BJ (cell line): ENCODE data around the gene TPP2. TPM values are rescaled to one million over a fixed set of nuclear protein-coding genes. Genes with fewer than 3 reads are reported as not detected.

Source experiments
- CTCF ChIA-PET: fragments of 350-600 bp; formaldehyde crosslinking; extraction: SDS; loops from one replicate; lab custom pipeline; 2021; ENCODE audit warnings: antibody characterized with exemption, inconsistent platforms; lab: Yijun Ruan, JAX
- POLR2A ChIA-PET: fragments of 300-600 bp; sonication (Branson Sonifier 250); formaldehyde crosslinking; extraction: SDS; loops from one replicate; lab custom pipeline; 2021; ENCODE audit warnings: antibody characterized with exemption; lab: Charles Lee
- DNase-seq: peaks from one replicate; pipeline ENCODE4 v3.0.0-alpha.2; 2011; ENCODE audit warnings: low read depth
- H3K27me3 ChIP-seq: 2 replicates; pipeline ENCODE4 v1.6.0; 2011; ENCODE audit warnings: low read length; ENCODE audit not compliant: control insufficient read depth, insufficient read depth
- H3K36me3 ChIP-seq: 2 replicates; pipeline ENCODE4 v1.5.1; 2011; ENCODE audit warnings: low read length; ENCODE audit not compliant: control insufficient read depth, insufficient read depth
- H3K4me3 ChIP-seq: 2 replicates; pipeline ENCODE4 v1.5.1; 2011; ENCODE audit warnings: low read depth, mild to moderate bottlenecking, control low read depth, low read length
- CTCF ChIP-seq: IDR thresholded peaks from 2 replicates; pipeline ENCODE4 v1.5.1; 2011; ENCODE audit warnings: low read depth, mild to moderate bottlenecking, control low read depth, inconsistent platforms, low read length, moderate library complexity; ENCODE audit not compliant: insufficient read depth
- polyA plus RNA-seq: library from polyadenylated mRNA; depleted of rRNA; stranded (reverse); fragments of >200 nt; gene quantifications from 2 replicates; pipeline ENCODE4 v1.2.3, GENCODE V29; 2011

TPP2 gene
- polyA plus RNA-seq, 1 experiment = 13.9 TPM

DNA sequence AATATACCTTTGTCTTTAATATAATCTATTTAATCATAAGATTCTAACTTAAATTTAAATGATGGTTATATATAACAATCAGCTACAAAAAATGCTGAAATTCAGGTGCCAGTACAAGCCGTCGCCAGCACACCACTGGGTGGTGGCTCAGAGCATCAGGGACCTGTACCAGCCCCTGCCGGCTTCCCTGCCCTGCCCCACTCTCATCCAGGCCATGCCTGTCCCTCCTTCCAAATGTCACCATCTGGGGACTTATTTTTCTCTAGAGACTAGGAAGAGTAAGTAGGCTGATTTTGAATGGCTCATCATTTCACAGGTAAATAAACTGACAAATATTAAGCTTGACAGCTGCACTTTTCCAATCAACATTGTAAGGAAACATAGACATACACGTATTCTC, 96.5 kb downstream of the TPP2 start:
- H3K36me3 ChIP-seq = no peaks in the 10 kb centered on the region
- no peak for TF ChIP-seq CTCF
- no peak for DNase-seq
- H3K27me3 ChIP-seq = 0 out of 2 replicates have a peak, but pooled peaks cover 3% of the 10 kb centered on the region
- CTCF ChIA-PET = interaction anchor here (1.2 kb wide), 1 partner anchor 11 kb away, joined by 3 read pairs; no protein-coding TSS in a partner anchor
- no peak overlapping the region for H3K4me3 ChIP-seq
- POLR2A ChIA-PET = no interaction called here

DNA sequence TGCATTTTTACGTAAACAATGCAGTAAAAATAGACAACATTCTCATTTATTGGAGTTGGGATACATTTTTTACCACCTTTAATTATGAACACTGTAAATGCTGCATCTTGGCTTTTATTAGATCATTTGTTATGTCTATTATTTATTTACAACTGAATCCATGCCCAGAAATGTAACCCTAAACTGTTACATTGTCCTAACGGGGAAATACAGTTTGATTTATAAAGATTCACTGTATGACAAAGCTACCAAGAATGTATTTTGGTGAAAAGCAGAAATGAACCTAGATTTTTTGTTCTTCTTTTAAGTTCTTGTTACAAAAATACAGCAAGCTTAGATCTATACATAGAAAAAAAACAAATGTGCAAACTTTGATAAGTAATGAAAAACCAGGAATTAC, 97.0 kb downstream of the TPP2 start:
- H3K27me3 ChIP-seq = 0 out of 2 replicates have a peak, but pooled peaks cover 3% of the 10 kb centered on the region
- ChIA-PET POLR2A (no interaction called here), CTCF (interaction anchor here (1.2 kb wide), 1 partner anchor 11 kb away, joined by 3 read pairs; no protein-coding TSS in a partner anchor)
- no peaks in the 10 kb centered on the region for H3K36me3 ChIP-seq
- DNase-seq = peak; percentile 47
- no peak for TF ChIP-seq CTCF
- H3K4me3 ChIP-seq = no peak overlapping the region

DNA sequence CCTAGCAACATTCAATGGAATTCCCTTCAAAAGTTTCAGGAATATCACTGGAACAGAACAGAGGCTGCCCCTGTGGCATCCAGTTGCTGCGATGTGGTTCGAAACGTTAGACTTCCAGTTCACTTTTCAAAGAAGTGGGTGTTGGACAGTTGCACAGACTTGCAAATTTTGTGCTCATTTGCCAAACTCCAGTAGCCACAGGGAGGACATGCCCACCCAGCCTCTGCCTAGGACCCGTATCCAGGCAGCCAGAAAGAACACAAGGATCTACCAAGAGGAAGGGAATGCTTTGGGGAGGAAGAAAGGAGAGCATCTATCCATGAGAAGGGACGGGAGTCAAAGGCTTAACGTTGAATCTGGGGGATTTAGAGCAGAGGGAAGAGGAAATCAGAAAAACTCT, 98.2 kb downstream of the TPP2 start, which contains the start of gene METTL21C:
Gene METTL21C (minus strand): TSS at position 108 of the 400 bp plus-strand sequence. CDS start 546 bp downstream, outside the sequence.
- H3K27me3 ChIP-seq = 0 out of 2 replicates have a peak, but pooled peaks cover 3% of the 10 kb centered on the region
- H3K36me3 ChIP-seq = no peaks in the 10 kb centered on the region
- CTCF ChIA-PET = no interaction called here
- no peak within 1 kb of the TSS for H3K4me3 ChIP-seq
- POLR2A ChIA-PET = no interaction called here
- DNase-seq = no peak
- no peak for TF ChIP-seq CTCF

DNA sequence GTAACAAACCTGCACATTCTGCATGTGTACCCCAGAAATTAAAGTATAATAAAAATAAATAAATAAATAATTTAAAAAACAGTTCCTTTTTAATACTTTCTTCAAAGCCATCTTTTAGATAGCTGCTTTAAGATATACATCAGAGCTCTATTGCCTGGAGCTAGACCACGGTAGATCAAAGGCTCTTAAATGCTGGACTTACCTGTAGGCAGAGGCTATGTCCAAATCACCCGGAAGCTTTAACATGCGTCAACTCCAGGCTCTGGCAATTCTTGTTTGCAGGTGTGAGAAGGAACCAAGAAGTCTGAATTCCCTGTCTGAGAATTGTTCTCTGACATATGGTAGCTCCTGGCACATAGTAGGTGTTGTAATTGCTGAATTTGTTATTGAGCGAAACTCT, 99.7 kb downstream of the TPP2 start:
- ChIA-PET POLR2A (interaction anchor here (0.7 kb wide), 1 partner anchor 105 kb away, joined by 3 read pairs; no protein-coding TSS in a partner anchor), CTCF (interaction anchor here (0.8 to 1.1 kb wide), 2 partner anchors 15 to 28 kb away, joined by 3 to 5 read pairs; no protein-coding TSS in a partner anchor)
- Histone ChIP-seq H3K27me3 (0 out of 2 replicates have a peak, but pooled peaks cover 3% of the 10 kb centered on the region), H3K4me3 (no peak overlapping the region), H3K36me3 (no peaks in the 10 kb centered on the region)
- no peak for TF ChIP-seq CTCF
- no peak for DNase-seq

GRCh38 chr13:102697264-102697663, 100.5 kb downstream of the TPP2 start:
- H3K36me3 ChIP-seq = no peaks in the 10 kb centered on the region
- no peak for DNase-seq
- ChIA-PET POLR2A (no interaction called here), CTCF (interaction anchor here (1.2 kb wide), 1 partner anchor 101 kb away, joined by 3 read pairs; the partner anchor contains the start of gene TPP2)
- 0 out of 2 replicates have a peak, but pooled peaks cover 3% of the 10 kb centered on the region for H3K27me3 ChIP-seq
- H3K4me3 ChIP-seq = no peak overlapping the region
- TF ChIP-seq CTCF = no peak
